ENCODE results near the gene HPCA.

HPCA gene

DNA sequence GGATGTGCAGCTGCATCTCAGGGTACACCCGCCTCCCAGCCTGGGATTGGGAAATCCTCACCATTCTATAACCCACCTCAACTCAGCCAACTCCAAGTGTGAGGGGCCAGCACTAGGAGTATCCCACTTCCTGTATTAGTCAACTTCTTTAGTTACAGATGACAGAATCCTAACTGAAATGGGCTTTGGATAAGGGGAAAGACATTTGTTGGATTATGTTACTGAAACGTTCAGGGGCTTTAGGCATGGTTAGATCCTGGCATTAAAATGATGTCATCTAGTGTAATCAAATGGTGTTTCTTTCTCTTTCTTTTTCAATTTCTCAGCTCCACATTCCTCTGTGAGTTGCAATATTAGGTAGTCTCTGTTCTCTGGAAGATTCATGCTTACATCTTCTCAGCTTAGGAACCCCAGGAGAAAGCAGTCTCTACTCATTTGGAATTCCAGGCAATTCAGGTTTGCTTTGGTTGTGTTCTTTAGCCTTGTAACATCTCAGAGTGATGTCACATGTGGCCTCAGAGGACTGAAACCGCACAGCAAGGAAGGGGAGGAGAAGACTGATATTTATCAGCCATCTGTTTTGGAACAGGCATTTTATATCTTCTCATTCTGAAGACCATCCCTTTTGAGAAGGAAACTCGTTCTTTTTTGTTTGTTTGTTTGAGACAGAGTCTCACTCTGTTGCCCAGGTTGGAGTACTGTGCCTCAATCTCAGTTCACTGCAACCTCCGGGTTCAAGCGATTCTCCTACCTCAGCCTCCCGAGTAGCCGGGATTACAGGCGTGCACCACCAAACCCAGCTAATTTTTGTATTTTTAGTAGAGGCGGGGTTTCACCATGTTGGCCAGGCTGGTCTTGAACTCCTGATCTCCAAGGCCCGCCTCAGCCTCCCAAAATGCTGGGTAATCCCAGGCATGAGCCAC lies 33.8 kb downstream of the HPCA start:
- TF ChIP-seq, protein P1, sequence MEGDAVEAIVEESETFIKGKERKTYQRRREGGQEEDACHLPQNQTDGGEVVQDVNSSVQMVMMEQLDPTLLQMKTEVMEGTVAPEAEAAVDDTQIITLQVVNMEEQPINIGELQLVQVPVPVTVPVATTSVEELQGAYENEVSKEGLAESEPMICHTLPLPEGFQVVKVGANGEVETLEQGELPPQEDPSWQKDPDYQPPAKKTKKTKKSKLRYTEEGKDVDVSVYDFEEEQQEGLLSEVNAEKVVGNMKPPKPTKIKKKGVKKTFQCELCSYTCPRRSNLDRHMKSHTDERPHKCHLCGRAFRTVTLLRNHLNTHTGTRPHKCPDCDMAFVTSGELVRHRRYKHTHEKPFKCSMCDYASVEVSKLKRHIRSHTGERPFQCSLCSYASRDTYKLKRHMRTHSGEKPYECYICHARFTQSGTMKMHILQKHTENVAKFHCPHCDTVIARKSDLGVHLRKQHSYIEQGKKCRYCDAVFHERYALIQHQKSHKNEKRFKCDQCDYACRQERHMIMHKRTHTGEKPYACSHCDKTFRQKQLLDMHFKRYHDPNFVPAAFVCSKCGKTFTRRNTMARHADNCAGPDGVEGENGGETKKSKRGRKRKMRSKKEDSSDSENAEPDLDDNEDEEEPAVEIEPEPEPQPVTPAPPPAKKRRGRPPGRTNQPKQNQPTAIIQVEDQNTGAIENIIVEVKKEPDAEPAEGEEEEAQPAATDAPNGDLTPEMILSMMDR (IDR thresholded peaks at IDR 0.05; ENCODE audit: low read depth, low read length) = no peak
- no peak for DNase-seq (ENCODE audit: extremely low read depth, low read depth)

DNA sequence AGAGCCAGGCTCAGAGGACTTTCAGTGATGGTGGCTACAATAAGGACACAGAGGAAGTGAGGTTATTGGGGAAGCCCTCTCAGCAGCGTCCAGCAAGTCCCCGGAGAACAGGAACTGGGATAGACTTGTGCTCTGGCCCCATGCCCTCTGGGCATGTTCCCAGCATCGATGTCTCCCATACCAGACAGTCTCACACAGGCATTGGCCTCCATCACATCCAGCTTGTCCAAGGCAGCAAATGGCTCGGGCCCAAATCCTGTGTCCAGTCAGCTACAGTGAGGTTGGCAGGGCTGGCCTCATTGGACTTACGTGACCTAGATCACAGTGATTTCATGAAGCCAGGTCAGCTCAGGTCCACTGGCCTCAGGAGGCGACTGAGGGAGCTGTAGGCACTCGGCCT lies 34.5 kb downstream of the HPCA start:
- no peak for DNase-seq (ENCODE audit: extremely low read depth, low read depth)
- TF ChIP-seq, protein P1 (IDR thresholded peaks at IDR 0.05; ENCODE audit: low read depth, low read length) = no peak

DNA sequence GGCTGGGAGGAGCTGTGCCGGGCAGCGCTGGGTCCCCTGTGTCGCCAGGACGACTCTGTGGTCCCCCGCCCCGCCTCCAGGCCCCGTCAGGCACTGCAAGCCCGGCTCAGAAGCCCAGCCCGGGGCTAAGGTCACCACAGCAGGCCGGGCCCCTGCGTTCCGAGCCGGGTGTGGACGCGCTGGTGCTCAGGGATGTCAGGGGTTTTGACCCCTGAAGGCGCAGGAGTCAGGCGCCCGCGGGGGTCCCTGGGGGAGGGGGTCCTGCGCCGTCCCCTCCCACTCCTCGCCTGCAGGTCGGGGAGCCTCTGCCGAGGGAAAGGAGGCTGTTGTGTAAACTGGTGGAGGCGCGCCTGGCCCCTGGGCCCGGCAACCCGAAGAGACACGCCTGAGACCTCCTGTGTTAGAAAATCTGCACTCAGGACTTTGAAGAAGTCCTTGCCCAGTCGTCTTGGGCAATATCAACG lies 38.6 kb downstream of the HPCA start:
- DNase-seq (ENCODE audit: extremely low read depth, low read depth) = no peak
- TF ChIP-seq, protein P1 (IDR thresholded peaks at IDR 0.05; ENCODE audit: low read depth, low read length) = no peak

DNA sequence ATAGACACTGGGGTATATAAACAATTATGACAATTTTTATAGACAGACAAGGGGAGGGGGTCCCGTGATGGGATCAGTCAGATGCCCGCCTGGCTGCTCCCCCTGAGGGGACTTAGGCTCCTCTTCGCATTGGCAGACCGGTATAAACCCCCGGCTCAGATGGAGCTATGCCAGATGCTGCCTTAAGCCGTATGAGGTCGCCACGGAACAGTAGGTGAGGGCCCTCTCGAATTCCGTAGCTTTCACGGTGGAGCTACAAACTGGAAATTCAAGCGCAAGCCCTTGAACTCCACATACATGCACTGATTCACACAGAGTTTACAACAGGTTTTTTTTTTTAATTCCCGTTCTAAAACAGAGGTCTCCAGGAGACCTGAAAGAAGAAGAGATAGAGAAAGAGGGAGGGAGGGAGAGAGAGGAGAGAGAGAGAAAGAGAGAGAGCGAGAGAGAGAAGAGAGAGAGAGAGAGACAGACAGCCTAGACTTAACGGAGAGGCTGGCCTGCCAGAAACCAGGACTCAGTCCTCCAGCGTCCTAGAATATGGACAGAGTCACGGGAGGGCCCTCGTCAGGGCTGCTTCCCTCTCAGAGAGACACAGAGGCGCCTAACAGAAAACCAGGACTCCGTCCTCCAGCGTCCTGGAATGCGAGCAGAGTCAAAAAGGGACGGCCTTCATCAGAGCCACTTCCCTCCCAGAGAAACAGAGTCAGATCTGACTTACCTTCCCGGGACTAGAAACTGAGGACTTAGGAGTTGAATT lies 39.3 kb downstream of the HPCA start:
- TF ChIP-seq, protein P1 (IDR thresholded peaks at IDR 0.05; ENCODE audit: low read depth, low read length) = no peak
- DNase-seq (ENCODE audit: extremely low read depth, low read depth) = no peak

DNA sequence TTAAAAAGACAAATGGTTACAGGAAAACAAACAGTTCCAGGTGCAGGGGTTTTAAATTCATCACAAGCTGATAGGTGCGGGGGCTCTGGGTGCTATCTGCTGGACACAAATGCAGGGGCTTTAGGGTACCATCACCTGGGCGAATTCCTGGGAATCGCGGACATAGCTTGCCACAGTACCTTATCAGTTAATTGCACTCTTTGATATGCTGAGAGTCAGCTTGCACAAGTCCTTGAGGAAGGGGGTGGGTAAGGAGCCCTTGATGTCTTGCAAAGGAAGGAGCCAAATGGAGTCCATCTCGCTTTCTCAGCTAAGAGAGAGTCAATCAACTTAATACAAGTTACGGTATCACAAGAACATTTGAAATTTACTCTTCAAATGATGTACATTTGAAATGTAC lies 40.3 kb downstream of the HPCA start:
- no peak for DNase-seq (ENCODE audit: extremely low read depth, low read depth)
- TF ChIP-seq, protein P1 (IDR thresholded peaks at IDR 0.05; ENCODE audit: low read depth, low read length) = no peak

DNA sequence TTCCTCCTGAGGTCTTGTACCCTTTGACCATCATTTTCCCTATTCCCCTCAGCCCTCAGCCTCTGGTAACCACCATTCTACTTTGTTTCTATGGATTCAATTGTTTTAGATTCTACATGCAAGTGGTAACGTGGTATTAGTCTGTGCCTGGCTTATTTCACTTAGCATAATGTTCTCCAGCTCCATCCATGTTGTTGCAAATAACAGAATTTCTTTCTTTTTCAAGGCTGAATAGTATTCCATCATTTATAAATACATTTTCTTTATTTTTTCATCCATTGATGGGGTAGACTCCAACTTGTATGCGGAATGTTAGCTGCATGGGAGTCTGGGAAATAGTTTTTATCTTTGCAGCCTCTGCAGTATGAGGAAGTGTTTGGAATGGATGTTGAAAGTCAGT lies 41.1 kb downstream of the HPCA start:
- TF ChIP-seq, protein P1 (IDR thresholded peaks at IDR 0.05; ENCODE audit: low read depth, low read length) = no peak
- DNase-seq (ENCODE audit: extremely low read depth, low read depth) = no peak

DNA sequence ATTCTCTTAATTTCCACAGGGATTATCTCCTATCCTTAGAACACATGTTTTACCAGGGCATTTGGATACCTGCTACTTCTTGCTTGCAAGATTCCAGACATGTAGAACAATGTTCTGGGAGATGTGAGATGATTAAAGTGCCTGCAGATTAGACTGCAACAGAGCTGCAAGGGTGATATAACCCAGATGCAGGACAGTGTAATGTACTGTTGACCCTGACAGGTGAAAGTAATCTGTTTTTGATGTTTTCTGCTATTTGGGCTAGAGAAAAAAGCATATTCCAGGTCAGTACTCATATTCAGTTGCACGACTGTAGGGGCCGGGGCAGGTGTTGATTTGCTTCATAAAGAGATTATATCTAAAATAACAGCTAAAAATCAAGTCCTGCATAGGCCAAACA lies 42.0 kb downstream of the HPCA start:
- no peak for DNase-seq (ENCODE audit: extremely low read depth, low read depth)

More for the DNA sequence above, 42.0 kb downstream of the HPCA start:
- TF ChIP-seq, protein P1 (IDR thresholded peaks at IDR 0.05; ENCODE audit: low read depth, low read length) = no peak
